Activated CD4-positive, alpha-beta T cell treated with anti-CD3 and anti-CD28 coated beads for 48 hours (primary cell): Measurements from ENCODE around the gene ANKRD12.

Experiments
- DNase-seq: peaks from one replicate; pipeline ENCODE4 v3.0.0-alpha.2; 2020

The ANKRD12 gene

GRCh38 chr18:9188359-9189231 is 52.0 kb downstream of the ANKRD12 start:
- DNase-seq, result no peak

- no peak for DNase-seq
Observed at GRCh38 chr18:9189491-9189890, 52.9 kb downstream of the ANKRD12 start.

GRCh38 chr18:9191658-9192256 is 55.2 kb downstream of the ANKRD12 start:
- no peak for DNase-seq

GRCh38 chr18:9193031-9193430 is 56.5 kb downstream of the ANKRD12 start:
- no peak for DNase-seq

GRCh38 chr18:9196568-9196967 is 60.0 kb downstream of the ANKRD12 start:
- no peak for DNase-seq

GRCh38 chr18:9199681-9200080 is 63.1 kb downstream of the ANKRD12 start:
- no peak for DNase-seq

GRCh38 chr18:9201224-9201623 is 64.6 kb downstream of the ANKRD12 start:
- no peak for DNase-seq

- no peak for DNase-seq
Observed at GRCh38 chr18:9204659-9205058, 68.1 kb downstream of the ANKRD12 start.

- DNase-seq, result no peak
Observed at GRCh38 chr18:9206421-9206820, 69.8 kb downstream of the ANKRD12 start.

GRCh38 chr18:9209279-9209678 is 72.7 kb downstream of the ANKRD12 start:
- DNase-seq, result no peak

- DNase-seq, result no peak
Observed at GRCh38 chr18:9210966-9211365, 74.4 kb downstream of the ANKRD12 start.

- no peak for DNase-seq
Observed at GRCh38 chr18:9211955-9212354, 75.4 kb downstream of the ANKRD12 start.

- no peak for DNase-seq
Observed at GRCh38 chr18:9215221-9215933, 78.8 kb downstream of the ANKRD12 start.

GRCh38 chr18:9216459-9216858 is 79.9 kb downstream of the ANKRD12 start:
- no peak for DNase-seq

- DNase-seq, result no peak
Observed at GRCh38 chr18:9217743-9218451, 81.3 kb downstream of the ANKRD12 start.

GRCh38 chr18:9221040-9221439 is 84.5 kb downstream of the ANKRD12 start:
- no peak for DNase-seq

GRCh38 chr18:9221661-9222060 is 85.1 kb downstream of the ANKRD12 start:
- no peak for DNase-seq

- DNase-seq, result no peak
Observed at GRCh38 chr18:9223356-9223755, 86.8 kb downstream of the ANKRD12 start.

GRCh38 chr18:9226463-9226862 is 89.9 kb downstream of the ANKRD12 start:
- no peak for DNase-seq

GRCh38 chr18:9231852-9232486 is 95.4 kb downstream of the ANKRD12 start:
- no peak for DNase-seq

GRCh38 chr18:9232977-9233376 is 96.4 kb downstream of the ANKRD12 start:
- DNase-seq, result no peak

- no peak for DNase-seq
Observed at GRCh38 chr18:9233771-9234440, 97.3 kb downstream of the ANKRD12 start.
